H1 (cell line): ENCODE results near the gene PTCH1. TPM values are rescaled to one million over a fixed set of nuclear protein-coding genes. Genes with fewer than 3 reads are reported as not detected.
A peak's percentile ranks its signal among the peaks of the same experiment; 100 is the strongest.

ENCODE experiments used
- CTCF ChIA-PET: fragments of 300-600 bp; sonication (Branson Sonifier 250); formaldehyde crosslinking; loops from one replicate; lab custom pipeline; 2021; ENCODE audit not compliant: partially characterized antibody; lab: Charles Lee
- POLR2A ChIA-PET: fragments of 300-600 bp; sonication (Branson Sonifier 250); formaldehyde crosslinking; loops from one replicate; lab custom pipeline; 2021; ENCODE audit warnings: inconsistent platforms; ENCODE audit not compliant: partially characterized antibody; lab: Charles Lee
- DNase-seq, 2 experiments: peaks; one replicate each; pipeline versions ENCODE4 v3.0.0 to v3.0.0-alpha.2; 2010 to 2022; ENCODE audit warnings: low spot score in 2 of 2, low read depth in 1 of 2, mixed read lengths in 1 of 2
- FAIRE-seq: peaks from 2 replicates; lab custom pipeline; 2011; peaks lifted over from hg19 to GRCh38; lab: Jason Lieb, UNC
- H2AFZ ChIP-seq: 2 replicates; pipeline ENCODE4 v1.8.1; 2012; ENCODE audit warnings: low read length, inconsistent platforms
- H2AK5ac ChIP-seq: 2 replicates; pipeline ENCODE4 v1.6.1; 2013; ENCODE audit warnings: low read depth, low read length
- H2BK120ac ChIP-seq: replicated peaks from 2 replicates; pipeline ENCODE3; 2013; ENCODE audit warnings: low read depth, low read length, inconsistent platforms
- H2BK12ac ChIP-seq: 2 replicates; pipeline ENCODE4 v1.6.1; 2013; ENCODE audit warnings: low read depth, low read length
- H2BK15ac ChIP-seq: 2 replicates; pipeline ENCODE4 v1.6.1; 2013; ENCODE audit warnings: low read length
- H2BK20ac ChIP-seq: 2 replicates; pipeline ENCODE4 v1.6.1; 2013; ENCODE audit warnings: low read length
- H2BK5ac ChIP-seq: 2 replicates; pipeline ENCODE4 v1.6.1; 2013; ENCODE audit warnings: low read depth, low read length
- H3K14ac ChIP-seq: 2 replicates; pipeline ENCODE4 v1.6.1; 2013; ENCODE audit warnings: inconsistent platforms; ENCODE audit not compliant: insufficient read length
- H3K18ac ChIP-seq: 2 replicates; pipeline ENCODE4 v1.6.1; 2013; ENCODE audit warnings: low read length; ENCODE audit errors: extremely low read depth
- H3K23ac ChIP-seq: 2 replicates; pipeline ENCODE4 v1.6.1; 2013; ENCODE audit warnings: inconsistent platforms; ENCODE audit not compliant: insufficient read length
- H3K23me2 ChIP-seq: 2 replicates; pipeline ENCODE4 v1.6.1; 2013; ENCODE audit warnings: low read depth, low read length
- H3K27ac ChIP-seq: 2 replicates; pipeline ENCODE4 v1.6.1; 2011; ENCODE audit warnings: low read depth, low read length, inconsistent platforms
- H3K27me3 ChIP-seq, 4 experiments: replicated peaks in 1 of 4; 1 replicate in 1 of 4; 2 replicates in 3 of 4; pipeline versions ENCODE4 v1.6.1 to v1.8.1; 2011 to 2013; ENCODE audit warnings: low read length in 3 of 4, mild to moderate bottlenecking in 3 of 4, inconsistent platforms in 2 of 4, mixed read lengths in 2 of 4, moderate library complexity in 1 of 4; ENCODE audit not compliant: control insufficient read depth in 3 of 4, insufficient read depth in 3 of 4; ENCODE audit errors: extremely low read depth in 1 of 4
- H3K36me3 ChIP-seq, 4 experiments: 2 replicates each; pipeline versions ENCODE4 v1.6.1 to v1.8.1; 2011 to 2013; ENCODE audit warnings: mild to moderate bottlenecking in 4 of 4, low read length in 3 of 4, moderate library complexity in 2 of 4, control low read depth in 1 of 4, inconsistent platforms in 1 of 4; ENCODE audit not compliant: insufficient read depth in 4 of 4, control insufficient read depth in 2 of 4
- H3K4ac ChIP-seq: replicated peaks from 2 replicates; pipeline ENCODE3; 2013; ENCODE audit warnings: low read length, low read depth, mixed read lengths, inconsistent platforms; ENCODE audit not compliant: insufficient read length
- H3K4me1 ChIP-seq, 4 experiments: replicated peaks in 1 of 4; 1 replicate in 1 of 4; 2 replicates in 3 of 4; pipeline versions ENCODE4 v1.6.1 to v1.8.1; 2011 to 2013; ENCODE audit warnings: low read length in 3 of 4, inconsistent platforms in 2 of 4, mixed read lengths in 1 of 4; ENCODE audit not compliant: insufficient read depth in 4 of 4, control insufficient read depth in 3 of 4
- H3K4me2 ChIP-seq, 2 experiments: 2 replicates each; pipeline versions ENCODE4 v1.6.1 to v1.8.1; 2011 to 2013; ENCODE audit warnings: low read depth in 2 of 2, low read length in 2 of 2, control low read depth in 1 of 2, inconsistent platforms in 1 of 2, mild to moderate bottlenecking in 1 of 2; ENCODE audit not compliant: insufficient read depth in 1 of 2
- H3K4me3 ChIP-seq, 4 experiments: fragments of 200-600, 300-600 bp in 1 of 4; sonication (generic), shearing (Covaris generic), sonication (Bioruptor Twin) in 1 of 4; 2 replicates each; pipeline versions ENCODE4 v1.5.1 to v1.8.1; 2011 to 2016; ENCODE audit warnings: low read length in 4 of 4, low read depth in 3 of 4, control low read depth in 2 of 4, inconsistent platforms in 2 of 4, mild to moderate bottlenecking in 2 of 4, mixed read lengths in 1 of 4, moderate library complexity in 1 of 4; ENCODE audit not compliant: insufficient read depth in 2 of 4; ENCODE audit errors: extremely low read depth in 1 of 4
- H3K56ac ChIP-seq: replicated peaks from 2 replicates; pipeline ENCODE3; 2013; ENCODE audit warnings: low read depth, mild to moderate bottlenecking, mixed read lengths, low read length, inconsistent platforms; ENCODE audit not compliant: insufficient read length
- H3K79me1 ChIP-seq: 2 replicates; pipeline ENCODE4 v1.6.1; 2013; ENCODE audit warnings: low read depth, low read length, control low read depth
- H3K79me2 ChIP-seq, 2 experiments: 2 replicates each; pipeline versions ENCODE4 v1.6.1 to v1.8.1; 2012 to 2013; ENCODE audit warnings: low read length in 2 of 2, mild to moderate bottlenecking in 2 of 2, inconsistent platforms in 1 of 2; ENCODE audit not compliant: insufficient read depth in 2 of 2, control insufficient read depth in 1 of 2
- H3K9ac ChIP-seq, 4 experiments: replicated peaks in 1 of 4; 1 replicate in 1 of 4; 2 replicates in 3 of 4; pipeline versions ENCODE4 v1.6.1 to v1.8.1; 2011 to 2013; ENCODE audit warnings: low read depth in 3 of 4, low read length in 3 of 4, control low read depth in 2 of 4, mild to moderate bottlenecking in 2 of 4, moderate library complexity in 2 of 4, inconsistent platforms in 1 of 4; ENCODE audit errors: extremely low read depth in 1 of 4
- H3K9me3 ChIP-seq, 2 experiments: 2 replicates each; pipeline versions ENCODE4 v1.6.1 to v1.8.1; 2012 to 2013; ENCODE audit warnings: mild to moderate bottlenecking in 2 of 2, moderate library complexity in 2 of 2, control low read depth in 1 of 2, inconsistent platforms in 1 of 2, low read depth in 1 of 2, low read length in 1 of 2, mixed read lengths in 1 of 2; ENCODE audit not compliant: insufficient read depth in 2 of 2
- H4K20me1 ChIP-seq, 2 experiments: replicated peaks in 1 of 2; 2 replicates each; pipeline versions ENCODE3 to v1.8.1; 2011 to 2013; ENCODE audit warnings: inconsistent platforms in 2 of 2, low read length in 2 of 2, mild to moderate bottlenecking in 1 of 2; ENCODE audit not compliant: insufficient read depth in 2 of 2, control insufficient read depth in 1 of 2
- H4K5ac ChIP-seq: 2 replicates; pipeline ENCODE4 v1.6.1; 2013; ENCODE audit warnings: low read length, low read depth, mixed read lengths, inconsistent platforms; ENCODE audit not compliant: insufficient read length
- H4K8ac ChIP-seq: 2 replicates; pipeline ENCODE4 v1.8.0; 2013; ENCODE audit warnings: mild to moderate bottlenecking, moderate library complexity, low read length, inconsistent platforms; ENCODE audit not compliant: insufficient read depth; ENCODE audit errors: extremely low read depth
- H4K91ac ChIP-seq: replicated peaks from 2 replicates; pipeline ENCODE3; 2013; ENCODE audit warnings: low read length, mixed read lengths, inconsistent platforms; ENCODE audit not compliant: insufficient read length
- ASH2L ChIP-seq: fragments of 200-600, 300-600 bp; sonication (generic); IDR thresholded peaks from one replicate; pipeline ENCODE4 v1.7.1; 2017; ENCODE audit warnings: low read length
- ATF3 ChIP-seq: IDR thresholded peaks from 2 replicates; pipeline ENCODE4 v1.6.1; 2011; ENCODE audit warnings: low read depth, mild to moderate bottlenecking, low read length; ENCODE audit not compliant: insufficient read depth
- BACH1 ChIP-seq: IDR thresholded peaks from 2 replicates; pipeline ENCODE4 v1.6.1; 2012; ENCODE audit warnings: low read length, improper control_type of control experiment
- BRCA1 ChIP-seq: IDR thresholded peaks from 2 replicates; pipeline ENCODE4 v1.6.1; 2012; ENCODE audit warnings: low read depth, low read length, improper control_type of control experiment
- MAX ChIP-seq: IDR thresholded peaks from 2 replicates; pipeline ENCODE4 v1.6.1; 2012; ENCODE audit warnings: inconsistent platforms
- POLR2AphosphoS5 ChIP-seq: IDR thresholded peaks from 2 replicates; pipeline ENCODE4 v1.6.1; 2011; ENCODE audit warnings: low read depth, low read length
- RAD21 ChIP-seq, 2 experiments: IDR thresholded peaks in 1 of 2; conservative IDR thresholded peaks in 1 of 2; 2 replicates each; pipeline ENCODE4 v1.6.1; 2011; ENCODE audit warnings: low read depth in 2 of 2, low read length in 2 of 2, improper control_type of control experiment in 1 of 2, inconsistent platforms in 1 of 2, mild to moderate bottlenecking in 1 of 2, moderate library complexity in 1 of 2
- SAP30 ChIP-seq: fragments of 300-600 bp; sonication (generic); IDR thresholded peaks from 2 replicates; pipeline ENCODE4 v1.7.1; 2012; ENCODE audit warnings: low read length, moderate library complexity, mild to moderate bottlenecking, inconsistent platforms; ENCODE audit not compliant: insufficient read depth, insufficient replicate concordance
- TBP ChIP-seq: IDR thresholded peaks from 2 replicates; pipeline ENCODE4 v1.6.1; 2011; ENCODE audit warnings: low read depth, low read length, improper control_type of control experiment
- WGBS, 2 experiments: shearing (Covaris generic) in 1 of 2; methylation state at CpG; one replicate each; pipeline versions ENCODE4 v1.1.6 to v1.1.7; 2013 to 2015; ENCODE audit warnings: low lambda C conversion rate in 2 of 2, mixed read lengths in 2 of 2, inconsistent platforms in 1 of 2, low coverage in 1 of 2, missing lambda C conversion rate in 1 of 2; ENCODE audit not compliant: insufficient replicate concordance in 2 of 2, insufficient coverage in 1 of 2, insufficient read length in 1 of 2; ENCODE audit errors: extremely low coverage in 1 of 2, missing lambda C conversion rate in 1 of 2; 5-methylcytosine and 5-hydroxymethylcytosine counted together
- polyA plus RNA-seq, 7 experiments: library from polyadenylated mRNA; depleted of rRNA in 3 of 7; stranded (reverse) in 5 of 7; unstranded in 2 of 7; fragments of >200 nt in 5 of 7; fragments of 200-250 nt in 2 of 7; gene quantifications; 1 replicate in 5 of 7; 2 replicates in 1 of 7; 4 replicates in 1 of 7; pipeline versions ENCODE4 v1.2.1 to v1.2.3, GENCODE V29; 2011 to 2013; ENCODE audit warnings: missing spikeins in 2 of 7, mixed read lengths in 2 of 7
- total RNA-seq: library from RNA; stranded (reverse); fragmentation: NEBNext Ultra II Directional; extraction: Animal tissue kit (Norgen Biotek cat#: 25700); gene quantifications from 2 replicates; pipeline ENCODE4 v1.2.1, GENCODE V29; 2021

The PTCH1 gene
- total and polyA plus RNA-seq, 2 of the 8 experiments (the other 6 are each of a cell fraction or from before 2014, with no cell fraction given), result 6.4 to 34.1 TPM

- Histone ChIP-seq H4K8ac (peak overlapping the region; percentile 47; the same call in 1 of the 2 replicates), H2AFZ (no peak overlapping the region), H4K5ac (peak overlapping the region; percentile 50), H2BK120ac (no peak overlapping the region), H2AK5ac (no peak overlapping the region), H3K4me1 (peaks cover 10 to 32% (median 14%) of the 10 kb centered on the region in 4 experiments; a peak in 6 of 7 replicates), H3K56ac (no peak overlapping the region), H4K91ac (peak overlapping the region; percentile 61), H3K4ac (peak overlapping the region; percentile 30), H3K23ac (no peak overlapping the region), H4K20me1 (peaks cover 0 to 4% of the 10 kb centered on the region in 2 experiments), H3K9me3 (no peaks in the 10 kb centered on the region), H3K23me2 (peaks cover 37% of the 10 kb centered on the region), H3K27me3 (peaks cover 11 to 19% (median 17%) of the 10 kb centered on the region in 4 experiments), H3K14ac (no peak overlapping the region), H3K4me2 (peak overlapping the region; percentile 93 to 95), H2BK12ac (peak overlapping the region; percentile 60; the same call in 1 of the 2 replicates), H3K4me3 (peak overlapping the region; percentile 53 to 94 (median 81)), H2BK5ac (peak overlapping the region; percentile 78; the same call in 1 of the 2 replicates), H3K79me1 (no peaks in the 10 kb centered on the region; the same call in 1 of the 2 replicates), H3K27ac (0 out of 2 replicates have a peak overlapping the region, but pooled peaks have one; percentile 24), H3K36me3 (no peaks in the 10 kb centered on the region), H3K9ac (peak overlapping the region in 3 of 4 experiments; percentile 56 to 73 (median 70); a peak in 5 of 7 replicates), H2BK20ac (peak overlapping the region; percentile 61; the same call in 1 of the 2 replicates), H2BK15ac (no peak overlapping the region), H3K79me2 (peaks cover 0 to 17% of the 10 kb centered on the region in 2 experiments; a peak in 2 of 4 replicates), H3K18ac (peak overlapping the region; percentile 66)
- CTCF ChIA-PET, result no interaction called here
- POLR2A ChIA-PET, result interaction anchor here (0.8 to 3.1 kb wide), 9 partner anchors 10 to 371 kb away, joined by 3 to 16 read pairs (median 3); partner anchors contain the start of gene ERCC6L2
- peak; percentile 82 to 92 for DNase-seq
- 1% methylated on average over 36 of the region's 48 CpGs; no CpG with 5 or more reads in 1 of the 2 experiments for WGBS, 2 experiments
- FAIRE-seq, result peak; percentile 28
- TF ChIP-seq POLR2AphosphoS5, result no peak
- 0 out of 2 replicates have a peak, but pooled peaks have one; percentile 10 for TF ChIP-seq TBP
- peak; percentile 46 for TF ChIP-seq SAP30
- TF ChIP-seq BACH1, result peak; percentile 21; the same call in 1 of the 2 replicates
- peak; percentile 4; the same call in 1 of the 2 replicates for TF ChIP-seq MAX
- no peak for TF ChIP-seq ATF3
- peak; percentile 58 for TF ChIP-seq ASH2L
- TF ChIP-seq BRCA1, result no peak
- TF ChIP-seq RAD21 (IDR thresholded peaks at IDR 0.05 in 1 of 2, conservative IDR thresholded peaks at IDR 0.05 in 1 of 2; ENCODE audit: low read depth in 2 of 2, low read length in 2 of 2), result peak in 1 of 2 experiments; percentile 8; a peak in 1 of 4 replicates
Measured at GRCh38 chr9:95508968-95509850, 7.6 kb downstream of the PTCH1 start.
